HepG2 (cell line): ENCODE data around the gene TARS3. TPM values are rescaled to one million over a fixed set of nuclear protein-coding genes. Genes with fewer than 3 reads are reported as not detected.

ENCODE experiments used
- ATAC-seq: fragments of 200-7000 bp; cut with Tn5 transposase; 3 replicates; pipeline ENCODE4 v1.9.1; 2020; ENCODE audit warnings: mild to moderate bottlenecking, moderate library complexity
- BruUV-seq: library from RNA; stranded (reverse); fragments of 400-500 nt; replicated peaks from 2 replicates; lab custom pipeline; 2021; lab: Mats Ljungman, UMichigan
- CTCF ChIA-PET: fragments of 300-600 bp; formaldehyde crosslinking; extraction: SDS; loops from one replicate; lab custom pipeline; 2021; ENCODE audit warnings: low total read pairs, inconsistent platforms, low intra/inter-chr PET ratio; lab: Yijun Ruan, JAX
- POLR2A ChIA-PET: fragments of 350-600 bp; sonication (Branson Sonifier 250); formaldehyde crosslinking; loops from one replicate; lab custom pipeline; 2020; ENCODE audit warnings: antibody characterized with exemption, inconsistent platforms; lab: Yijun Ruan, JAX
- DNase-seq: peaks from one replicate; pipeline ENCODE4 v3.0.0-alpha.2; 2015; ENCODE audit warnings: low spot score
- FAIRE-seq: peaks from 3 replicates; lab custom pipeline; 2011; peaks lifted over from hg19 to GRCh38; lab: Jason Lieb, UNC
- H2AFZ ChIP-seq: one replicate; pipeline ENCODE4 v1.6.1; 2011; ENCODE audit warnings: low read length, inconsistent platforms
- H3K27ac ChIP-seq: fragments of 300-600 bp; 3 replicates; pipeline ENCODE4 v1.8.0; 2011; ENCODE audit warnings: mixed run types, mild to moderate bottlenecking, mixed read lengths, low read length, inconsistent platforms; ENCODE audit not compliant: insufficient read depth; ENCODE audit errors: extremely low read length
- H3K27me3 ChIP-seq, 2 experiments: fragments of 200-600 bp in 1 of 2; 2 replicates in 1 of 2; 3 replicates in 1 of 2; pipeline versions ENCODE4 v1.6.0 to v1.8.0; 2011; ENCODE audit warnings: low read length in 2 of 2, mild to moderate bottlenecking in 2 of 2, moderate library complexity in 2 of 2, inconsistent platforms in 1 of 2; ENCODE audit not compliant: insufficient read depth in 2 of 2, control insufficient read depth in 1 of 2
- H3K36me3 ChIP-seq, 2 experiments: fragments of 200-600 bp in 1 of 2; replicated peaks in 1 of 2; 2 replicates in 1 of 2; 3 replicates in 1 of 2; pipeline versions ENCODE4 v1.5.1 to v1.8.0; 2011; ENCODE audit warnings: low read length in 2 of 2, inconsistent platforms in 1 of 2; ENCODE audit not compliant: insufficient read depth in 2 of 2, control insufficient read depth in 1 of 2
- H3K4me1 ChIP-seq: 2 replicates; pipeline ENCODE4 v1.5.1; 2012; ENCODE audit warnings: low read length, inconsistent platforms; ENCODE audit not compliant: insufficient read depth
- H3K4me2 ChIP-seq: 2 replicates; pipeline ENCODE4 v1.6.0; 2011; ENCODE audit warnings: low read depth, low read length, inconsistent platforms
- H3K4me3 ChIP-seq, 3 experiments: fragments of 200-600 bp in 1 of 3; sonication (generic), shearing (Covaris generic) in 1 of 3; replicated peaks in 1 of 3; 2 replicates each; pipeline ENCODE4 v1.5.1; 2011 to 2016; ENCODE audit warnings: low read length in 3 of 3, inconsistent platforms in 2 of 3, low read depth in 2 of 3, mild to moderate bottlenecking in 2 of 3, control low read depth in 1 of 3, mixed read lengths in 1 of 3; ENCODE audit not compliant: insufficient read depth in 1 of 3
- H3K79me2 ChIP-seq: one replicate; pipeline ENCODE4 v1.6.1; 2011; ENCODE audit warnings: low read length, inconsistent platforms; ENCODE audit not compliant: insufficient read depth
- H3K9ac ChIP-seq: 2 replicates; pipeline ENCODE4 v1.6.0; 2011; ENCODE audit warnings: mild to moderate bottlenecking, low read depth, low read length, inconsistent platforms; ENCODE audit not compliant: insufficient read depth
- H3K9me3 ChIP-seq: 2 replicates; pipeline ENCODE4 v1.5.1; 2012; ENCODE audit warnings: mild to moderate bottlenecking, low read length
- H4K20me1 ChIP-seq: 2 replicates; pipeline ENCODE4 v1.6.0; 2011; ENCODE audit warnings: inconsistent platforms, mild to moderate bottlenecking, low read length, moderate library complexity; ENCODE audit not compliant: insufficient read depth
- MAFK ChIP-seq, 2 experiments: IDR thresholded peaks in 1 of 2; conservative IDR thresholded peaks in 1 of 2; 2 replicates each; pipeline ENCODE4 v1.6.1; 2011; ENCODE audit warnings: improper control_type of control experiment in 2 of 2, low read length in 2 of 2
- MIXL1 ChIP-seq: IDR thresholded peaks from 2 replicates; pipeline ENCODE4 v1.6.1; 2016
- MYC ChIP-seq: sonication (generic); formaldehyde crosslinking; IDR thresholded peaks from 2 replicates; pipeline ENCODE4 v1.9.0; 2021; ENCODE audit warnings: missing genetic modification reagents, borderline replicate concordance
- RFX1 ChIP-seq: fragments of 450-650 bp; IDR thresholded peaks from 2 replicates; pipeline ENCODE4 v1.6.1; 2017
- SYNCRIP ChIP-seq: fragments of 200-400 bp; formaldehyde crosslinking; IDR thresholded peaks from 2 replicates; pipeline ENCODE4 v1.6.1; 2018; ENCODE audit warnings: mild to moderate bottlenecking, low read depth, low read length; ENCODE audit not compliant: insufficient read depth
- TEAD2 ChIP-seq: sonication (generic); formaldehyde crosslinking; IDR thresholded peaks from 2 replicates; pipeline ENCODE4 v1.9.0; 2021; ENCODE audit warnings: missing genetic modification reagents
- ZBTB14 ChIP-seq: sonication (generic); formaldehyde crosslinking; IDR thresholded peaks from 2 replicates; pipeline ENCODE4 v1.4.0; 2020; ENCODE audit warnings: missing genetic modification reagents
- ZNF30 ChIP-seq: sonication (generic); formaldehyde crosslinking; IDR thresholded peaks from 2 replicates; pipeline ENCODE4 v1.5.0; 2020; ENCODE audit warnings: mild to moderate bottlenecking, missing genetic modification reagents
- ZNF580 ChIP-seq: IDR thresholded peaks from 2 replicates; pipeline ENCODE4 v1.6.1; 2016; ENCODE audit warnings: low read depth, borderline replicate concordance
- ZNF607 ChIP-seq: sonication (generic); formaldehyde crosslinking; IDR thresholded peaks from 2 replicates; pipeline ENCODE4 v1.5.1; 2020; ENCODE audit warnings: missing genetic modification reagents, mild to moderate bottlenecking, borderline replicate concordance
- ZNF737 ChIP-seq: sonication (generic); formaldehyde crosslinking; IDR thresholded peaks from 2 replicates; pipeline ENCODE4 v1.5.0; 2020; ENCODE audit warnings: missing genetic modification reagents, mild to moderate bottlenecking, borderline replicate concordance
- ZNF773 ChIP-seq: sonication (generic); formaldehyde crosslinking; IDR thresholded peaks from 2 replicates; pipeline ENCODE4 v1.4.0; 2020; ENCODE audit warnings: missing genetic modification reagents, borderline replicate concordance
- ZSCAN25 ChIP-seq: sonication (generic); formaldehyde crosslinking; IDR thresholded peaks from 2 replicates; pipeline ENCODE4 v1.8.0; 2022; ENCODE audit warnings: mild to moderate bottlenecking, missing genetic modification reagents
- WGBS: methylation state at CpG from one replicate; pipeline ENCODE4 v1.1.6; 2017; ENCODE audit warnings: low lambda C conversion rate; 5-methylcytosine and 5-hydroxymethylcytosine counted together
- in situ Hi-C: cut with HindIII; loops from 2 replicates; pipeline ENCODE4 v1.10.0; 2017; ENCODE audit warnings: low pct_unique_long_range_greater_than_20kb; ENCODE audit not compliant: extremely low pct_ligation_motif_present
- intact Hi-C: fragments of 100-400 bp; cut with micrococcal nuclease; formaldehyde crosslinking; loops from one replicate; pipeline ENCODE4 v1.10.0; 2022; ENCODE audit not compliant: unreplicated experiment
- polyA plus RNA-seq, 8 experiments: library from polyadenylated mRNA; depleted of rRNA in 3 of 8; stranded (reverse) in 7 of 8; unstranded in 1 of 8; fragments of >200 nt; fragmentation: Illumina TruSeq in 4 of 8; extraction: Trizol in 4 of 8; gene quantifications; 2 replicates each; pipeline versions ENCODE4 v1.2.1 to v1.2.3, GENCODE V29; 2011 to 2016; ENCODE audit warnings: low read depth in 4 of 8, missing spikeins in 1 of 8, mixed read lengths in 1 of 8; ENCODE audit not compliant: insufficient read depth in 1 of 8
- total RNA-seq, 5 experiments: library from RNA; depleted of rRNA; stranded (reverse); fragments of >200 nt; fragmentation: Illumina TruSeq; extraction: Trizol; gene quantifications; 2 replicates each; pipeline ENCODE4 v1.2.3, GENCODE V29; 2016; ENCODE audit warnings: low read depth in 1 of 5
- TF ChIP-seq, protein P1 (sequence below): sonication (generic); formaldehyde crosslinking; IDR thresholded peaks from 2 replicates; pipeline ENCODE4 v1.8.1; 2023; ENCODE audit warnings: missing genetic modification reagents, inconsistent platforms, borderline replicate concordance
- TF ChIP-seq, protein P2 (sequence below): fragments of 450-650 bp; IDR thresholded peaks from 2 replicates; pipeline ENCODE4 v1.6.1; 2017; ENCODE audit warnings: mild to moderate bottlenecking

Gene TARS3
- total and polyA plus RNA-seq, 2 of the 13 experiments (the other 11 are each of a cell fraction or from before 2014, with no cell fraction given), result 4.1 to 11.7 TPM

GRCh38 chr15:101679806-101680205, 44.5 kb downstream of the TARS3 start:
- H3K4me1 ChIP-seq, result no peaks in the 10 kb centered on the region
- in situ Hi-C loops, result no loop called here
- H3K79me2 ChIP-seq, result no peaks in the 10 kb centered on the region
- peaks cover 5 to 44% of the 10 kb centered on the region in 2 experiments; a peak in 4 of 5 replicates for H3K36me3 ChIP-seq
- DNase-seq (no peak), ATAC-seq (no peak), FAIRE-seq (no peak)
- no peak overlapping the region for H3K27ac ChIP-seq
- intact Hi-C loops, result no loop called here
- H3K4me2 ChIP-seq, result no peak overlapping the region
- no peaks in the 10 kb centered on the region for H3K27me3 ChIP-seq
- H3K9ac ChIP-seq, result no peak overlapping the region
- WGBS, result 91% methylated on average over 1 of the region's 2 CpGs
- ChIA-PET POLR2A (no interaction called here), CTCF (no interaction called here)
- no peaks in the 10 kb centered on the region for H3K9me3 ChIP-seq
- no peak overlapping the region for H3K4me3 ChIP-seq
- no peak overlapping the region for H2AFZ ChIP-seq
- no peak for TF ChIP-seq MAFK (conservative IDR thresholded peaks at IDR 0.05 in 1 of 2, IDR thresholded peaks at IDR 0.05 in 1 of 2; ENCODE audit: low read length in 2 of 2)
- TF ChIP-seq SYNCRIP, result no peak
- no peak for TF ChIP-seq ZSCAN25
- no peak for TF ChIP-seq MIXL1
- no peak for TF ChIP-seq ZNF30 (CRISPR knock-in tag)
- TF ChIP-seq RFX1, result no peak
- TF ChIP-seq MYC (CRISPR knock-in tag), result no peak
- TF ChIP-seq ZNF737 (CRISPR knock-in tag), result no peak
- H4K20me1 ChIP-seq, result no peaks in the 10 kb centered on the region
- no TSS peak for BruUV-seq

DNA sequence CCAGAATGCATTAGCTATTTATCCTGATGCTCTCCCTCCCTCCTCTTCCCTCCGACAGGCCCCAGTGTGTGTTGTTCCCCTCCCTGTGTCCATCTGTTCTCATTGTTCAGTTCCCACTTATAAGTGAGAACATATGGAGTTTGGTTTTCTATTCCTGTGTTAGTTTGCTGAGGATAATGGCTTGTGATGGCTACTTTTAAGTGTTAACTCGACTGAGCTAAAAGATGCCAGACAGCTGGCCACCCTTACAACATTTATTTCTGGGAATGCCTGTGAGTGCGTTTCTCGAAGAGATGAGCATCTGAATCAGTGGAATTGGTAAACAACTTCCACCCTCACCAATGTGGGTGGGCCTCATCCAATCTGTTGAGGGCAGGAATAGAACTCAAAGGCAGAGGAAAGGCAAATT, 47.3 kb downstream of the TARS3 start:
- ChIA-PET POLR2A (no interaction called here), CTCF (no interaction called here)
- in situ Hi-C loops (no loop called here), intact Hi-C loops (no loop called here)
- H4K20me1 ChIP-seq, result no peaks in the 10 kb centered on the region
- no peaks in the 10 kb centered on the region for H3K4me1 ChIP-seq
- no peaks in the 10 kb centered on the region for H3K79me2 ChIP-seq
- no peak overlapping the region for H2AFZ ChIP-seq
- no peak overlapping the region for H3K27ac ChIP-seq
- BruUV-seq, result no TSS peak
- no peaks in the 10 kb centered on the region for H3K9me3 ChIP-seq
- ATAC-seq, result no peak
- no peak overlapping the region for H3K4me2 ChIP-seq
- H3K4me3 ChIP-seq, result no peak overlapping the region
- FAIRE-seq, result no peak
- H3K36me3 ChIP-seq, result peaks cover 6 to 42% of the 10 kb centered on the region in 2 experiments; a peak in 4 of 5 replicates
- DNase-seq, result no peak
- 97% methylated on average over 4 of the region's 4 CpGs for whole genome bisulfite sequencing
- no peaks in the 10 kb centered on the region for H3K27me3 ChIP-seq
- no peak overlapping the region for H3K9ac ChIP-seq
- TF ChIP-seq ZNF607 (CRISPR knock-in tag), result no peak
- TF ChIP-seq TEAD2, result no peak
- no peak for TF ChIP-seq ZBTB14 (CRISPR knock-in tag)
- TF ChIP-seq ZNF773, result no peak
- TF ChIP-seq ZNF580 (CRISPR knock-in tag), result no peak
- TF ChIP-seq, protein P1, sequence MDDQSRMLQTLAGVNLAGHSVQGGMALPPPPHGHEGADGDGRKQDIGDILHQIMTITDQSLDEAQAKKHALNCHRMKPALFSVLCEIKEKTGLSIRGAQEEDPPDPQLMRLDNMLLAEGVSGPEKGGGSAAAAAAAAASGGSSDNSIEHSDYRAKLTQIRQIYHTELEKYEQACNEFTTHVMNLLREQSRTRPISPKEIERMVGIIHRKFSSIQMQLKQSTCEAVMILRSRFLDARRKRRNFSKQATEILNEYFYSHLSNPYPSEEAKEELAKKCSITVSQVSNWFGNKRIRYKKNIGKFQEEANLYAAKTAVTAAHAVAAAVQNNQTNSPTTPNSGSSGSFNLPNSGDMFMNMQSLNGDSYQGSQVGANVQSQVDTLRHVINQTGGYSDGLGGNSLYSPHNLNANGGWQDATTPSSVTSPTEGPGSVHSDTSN (CRISPR knock-in tag), result no peak
- TF ChIP-seq, protein P2, sequence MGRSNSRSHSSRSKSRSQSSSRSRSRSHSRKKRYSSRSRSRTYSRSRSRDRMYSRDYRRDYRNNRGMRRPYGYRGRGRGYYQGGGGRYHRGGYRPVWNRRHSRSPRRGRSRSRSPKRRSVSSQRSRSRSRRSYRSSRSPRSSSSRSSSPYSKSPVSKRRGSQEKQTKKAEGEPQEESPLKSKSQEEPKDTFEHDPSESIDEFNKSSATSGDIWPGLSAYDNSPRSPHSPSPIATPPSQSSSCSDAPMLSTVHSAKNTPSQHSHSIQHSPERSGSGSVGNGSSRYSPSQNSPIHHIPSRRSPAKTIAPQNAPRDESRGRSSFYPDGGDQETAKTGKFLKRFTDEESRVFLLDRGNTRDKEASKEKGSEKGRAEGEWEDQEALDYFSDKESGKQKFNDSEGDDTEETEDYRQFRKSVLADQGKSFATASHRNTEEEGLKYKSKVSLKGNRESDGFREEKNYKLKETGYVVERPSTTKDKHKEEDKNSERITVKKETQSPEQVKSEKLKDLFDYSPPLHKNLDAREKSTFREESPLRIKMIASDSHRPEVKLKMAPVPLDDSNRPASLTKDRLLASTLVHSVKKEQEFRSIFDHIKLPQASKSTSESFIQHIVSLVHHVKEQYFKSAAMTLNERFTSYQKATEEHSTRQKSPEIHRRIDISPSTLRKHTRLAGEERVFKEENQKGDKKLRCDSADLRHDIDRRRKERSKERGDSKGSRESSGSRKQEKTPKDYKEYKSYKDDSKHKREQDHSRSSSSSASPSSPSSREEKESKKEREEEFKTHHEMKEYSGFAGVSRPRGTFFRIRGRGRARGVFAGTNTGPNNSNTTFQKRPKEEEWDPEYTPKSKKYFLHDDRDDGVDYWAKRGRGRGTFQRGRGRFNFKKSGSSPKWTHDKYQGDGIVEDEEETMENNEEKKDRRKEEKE, result no peak
